DND-41 (cell line): ENCODE data around the gene MYLK.

ENCODE experiments used
- ATAC-seq: fragments of 200-7000 bp; cut with Tn5 transposase; 3 replicates; pipeline ENCODE4 v1.9.1; 2021; ENCODE audit warnings: low read depth; ENCODE audit not compliant: insufficient read depth
- DNase-seq: peaks from one replicate; pipeline ENCODE4 v3.0.0-alpha.2; 2020
- H2AFZ ChIP-seq: 2 replicates; pipeline ENCODE4 v1.6.0; 2012; ENCODE audit warnings: low read depth, low read length
- H3K27ac ChIP-seq: 2 replicates; pipeline ENCODE4 v1.5.1; 2012; ENCODE audit warnings: low read length, inconsistent platforms
- H3K27me3 ChIP-seq: fragments of 200-600 bp; sonication (generic); 2 replicates; pipeline ENCODE4 v1.6.0; 2012; ENCODE audit warnings: low read length, mild to moderate bottlenecking, inconsistent platforms; ENCODE audit not compliant: insufficient read depth, poor library complexity
- H3K36me3 ChIP-seq: 2 replicates; pipeline ENCODE4 v1.5.1; 2012; ENCODE audit warnings: low read length, inconsistent platforms; ENCODE audit not compliant: insufficient read depth
- H3K4me1 ChIP-seq: 2 replicates; pipeline ENCODE4 v1.5.1; 2012; ENCODE audit warnings: mild to moderate bottlenecking, low read length; ENCODE audit not compliant: insufficient read depth
- H3K4me2 ChIP-seq: 2 replicates; pipeline ENCODE4 v1.6.0; 2012; ENCODE audit warnings: mild to moderate bottlenecking, moderate library complexity, low read length, inconsistent platforms; ENCODE audit not compliant: insufficient read depth
- H3K4me3 ChIP-seq, 2 experiments: fragments of 200-600 bp in 1 of 2; shearing (Covaris generic) in 1 of 2; 2 replicates each; pipeline ENCODE4 v1.5.1; 2012 to 2016; ENCODE audit warnings: inconsistent platforms in 2 of 2, low read length in 2 of 2, mild to moderate bottlenecking in 2 of 2, low read depth in 1 of 2, moderate library complexity in 1 of 2
- H3K79me2 ChIP-seq: 2 replicates; pipeline ENCODE4 v1.6.0; 2012; ENCODE audit warnings: low read length, inconsistent platforms; ENCODE audit not compliant: insufficient read depth
- H3K9ac ChIP-seq: 2 replicates; pipeline ENCODE4 v1.6.0; 2012; ENCODE audit warnings: low read depth, mild to moderate bottlenecking, inconsistent platforms, low read length, moderate library complexity
- H3K9me3 ChIP-seq: 2 replicates; pipeline ENCODE4 v1.5.1; 2012; ENCODE audit warnings: low read length, moderate library complexity, mild to moderate bottlenecking, inconsistent platforms; ENCODE audit not compliant: insufficient read depth, severe bottlenecking
- H4K20me1 ChIP-seq: 2 replicates; pipeline ENCODE4 v1.6.0; 2012; ENCODE audit warnings: low read length; ENCODE audit not compliant: insufficient read depth
- CTCF ChIP-seq: IDR thresholded peaks from 2 replicates; pipeline ENCODE4 v1.5.1; 2012; ENCODE audit warnings: borderline replicate concordance, low read length, moderate library complexity, mild to moderate bottlenecking; ENCODE audit not compliant: poor library complexity, severe bottlenecking; ENCODE audit errors: extremely low read depth
- EZH2 ChIP-seq: IDR thresholded peaks from 3 replicates; pipeline ENCODE4 v1.6.1; 2012; ENCODE audit warnings: borderline replicate concordance, low read depth, mild to moderate bottlenecking, moderate library complexity, low read length, inconsistent platforms; ENCODE audit not compliant: severe bottlenecking

Gene MYLK

GRCh38 chr3:123876858-123877257, 7.3 kb downstream of the MYLK start:
- ATAC-seq (no peak), DNase-seq (no peak)
- no peak overlapping the region for H2AFZ ChIP-seq
- no peaks in the 10 kb centered on the region for H3K4me1 ChIP-seq
- no peaks in the 10 kb centered on the region for H4K20me1 ChIP-seq
- H3K27ac ChIP-seq = no peak overlapping the region
- H3K9me3 ChIP-seq = no peaks in the 10 kb centered on the region
- peak; percentile 46 for TF ChIP-seq CTCF
- no peak for TF ChIP-seq EZH2
- no peak overlapping the region for H3K4me2 ChIP-seq
- H3K36me3 ChIP-seq = no peaks in the 10 kb centered on the region
- no peaks in the 10 kb centered on the region for H3K27me3 ChIP-seq
- no peaks in the 10 kb centered on the region for H3K79me2 ChIP-seq
- H3K4me3 ChIP-seq = no peak overlapping the region
- no peak overlapping the region for H3K9ac ChIP-seq

- H4K20me1 ChIP-seq = no peaks in the 10 kb centered on the region
Observed at GRCh38 chr3:123872621-123873020, 11.5 kb downstream of the MYLK start.

GRCh38 chr3:123871946-123872345, 12.2 kb downstream of the MYLK start:
- H3K79me2 ChIP-seq = no peaks in the 10 kb centered on the region
- H3K27me3 ChIP-seq = peaks cover 2% of the 10 kb centered on the region
- no peak overlapping the region for H3K9ac ChIP-seq
- H4K20me1 ChIP-seq = no peaks in the 10 kb centered on the region
- H2AFZ ChIP-seq = no peak overlapping the region
- TF ChIP-seq CTCF (no peak), EZH2 (no peak)
- ATAC-seq (no peak), DNase-seq (no peak)
- no peak overlapping the region for H3K27ac ChIP-seq
- H3K4me3 ChIP-seq = no peak overlapping the region
- H3K9me3 ChIP-seq = no peaks in the 10 kb centered on the region
- no peaks in the 10 kb centered on the region for H3K36me3 ChIP-seq
- H3K4me1 ChIP-seq = no peaks in the 10 kb centered on the region
- no peak overlapping the region for H3K4me2 ChIP-seq

More at GRCh38 chr3:123872621-123873020, 11.5 kb downstream of the MYLK start:
- ATAC-seq = no peak
- Histone ChIP-seq H2AFZ (no peak overlapping the region), H3K4me2 (no peak overlapping the region), H3K4me3 (no peak overlapping the region), H3K27ac (no peak overlapping the region), H3K9ac (no peak overlapping the region), H3K9me3 (no peaks in the 10 kb centered on the region), H3K36me3 (no peaks in the 10 kb centered on the region), H3K4me1 (no peaks in the 10 kb centered on the region), H3K27me3 (peaks cover 2% of the 10 kb centered on the region), H3K79me2 (no peaks in the 10 kb centered on the region)
- TF ChIP-seq EZH2 (no peak), CTCF (no peak)
- no peak for DNase-seq

GRCh38 chr3:123870033-123870432, 14.1 kb downstream of the MYLK start:
- no peak overlapping the region for H3K4me3 ChIP-seq
- ATAC-seq (no peak), DNase-seq (no peak)
- H3K27me3 ChIP-seq = peaks cover 2% of the 10 kb centered on the region
- no peaks in the 10 kb centered on the region for H3K9me3 ChIP-seq
- no peaks in the 10 kb centered on the region for H3K79me2 ChIP-seq
- no peak overlapping the region for H2AFZ ChIP-seq
- no peaks in the 10 kb centered on the region for H4K20me1 ChIP-seq
- TF ChIP-seq CTCF = no peak
- no peak for TF ChIP-seq EZH2
- H3K27ac ChIP-seq = no peak overlapping the region
- H3K9ac ChIP-seq = no peak overlapping the region
- no peaks in the 10 kb centered on the region for H3K36me3 ChIP-seq
- H3K4me1 ChIP-seq = no peaks in the 10 kb centered on the region
- no peak overlapping the region for H3K4me2 ChIP-seq
